Stimulated activated CD4-positive, alpha-beta T cell treated with anti-CD3 and anti-CD28 coated beads, Interleukin-4, amount 100 ng/mL, for 24 hours (primary cell): ENCODE results near the gene RASGRF1.

Experiments used
- DNase-seq: peaks from one replicate; pipeline ENCODE4 v3.0.0-alpha.2; 2020

Gene RASGRF1

GRCh38 chr15:78982736-78983135, 107.8 kb downstream of the RASGRF1 start:
- no peak for DNase-seq

- DNase-seq, result no peak
These were observed 108.9 kb downstream of the RASGRF1 start for GRCh38 chr15:78981532-78982313.

DNA sequence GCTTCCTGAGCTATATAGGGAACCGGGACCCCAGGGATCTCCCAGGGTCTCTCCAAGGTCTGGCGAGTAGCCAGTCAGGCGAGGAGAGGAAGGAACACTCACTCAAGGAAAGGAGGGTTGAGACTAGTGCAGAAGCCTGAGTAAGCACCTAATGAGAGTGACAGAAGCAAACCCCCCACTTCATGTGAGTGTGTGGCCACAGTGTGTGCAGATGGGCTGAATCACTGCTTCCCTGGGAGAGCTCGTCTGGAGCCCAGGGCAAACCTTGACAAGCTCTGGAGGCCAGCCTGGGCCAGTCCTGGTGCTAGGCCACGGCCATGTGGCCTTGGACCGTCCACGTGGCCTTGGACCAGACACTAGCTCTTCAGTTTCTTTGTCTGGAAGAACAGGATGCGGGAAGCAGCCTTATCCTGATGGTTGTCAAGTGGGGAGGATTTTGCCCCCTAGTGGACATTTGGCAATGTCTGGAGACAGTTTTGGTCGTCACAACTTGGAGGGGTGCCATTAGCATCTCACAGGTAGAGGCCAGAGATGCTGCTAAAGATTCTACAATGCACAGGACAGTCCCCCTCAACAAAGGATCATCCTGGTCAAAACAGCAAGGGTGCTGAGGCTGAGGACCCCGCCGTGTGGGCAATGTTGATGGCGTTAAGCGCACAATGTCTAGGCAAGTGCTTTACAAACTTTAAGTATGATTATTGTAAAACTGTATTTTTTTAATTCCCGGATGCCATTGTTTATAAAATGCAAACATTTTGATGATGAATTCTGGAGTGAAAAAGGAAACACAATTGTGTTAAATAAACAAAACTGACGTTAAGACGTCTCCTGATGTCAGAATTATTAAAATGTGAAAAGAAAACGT, 110.9 kb downstream of the RASGRF1 start:
- DNase-seq, result peak; percentile 37

DNA sequence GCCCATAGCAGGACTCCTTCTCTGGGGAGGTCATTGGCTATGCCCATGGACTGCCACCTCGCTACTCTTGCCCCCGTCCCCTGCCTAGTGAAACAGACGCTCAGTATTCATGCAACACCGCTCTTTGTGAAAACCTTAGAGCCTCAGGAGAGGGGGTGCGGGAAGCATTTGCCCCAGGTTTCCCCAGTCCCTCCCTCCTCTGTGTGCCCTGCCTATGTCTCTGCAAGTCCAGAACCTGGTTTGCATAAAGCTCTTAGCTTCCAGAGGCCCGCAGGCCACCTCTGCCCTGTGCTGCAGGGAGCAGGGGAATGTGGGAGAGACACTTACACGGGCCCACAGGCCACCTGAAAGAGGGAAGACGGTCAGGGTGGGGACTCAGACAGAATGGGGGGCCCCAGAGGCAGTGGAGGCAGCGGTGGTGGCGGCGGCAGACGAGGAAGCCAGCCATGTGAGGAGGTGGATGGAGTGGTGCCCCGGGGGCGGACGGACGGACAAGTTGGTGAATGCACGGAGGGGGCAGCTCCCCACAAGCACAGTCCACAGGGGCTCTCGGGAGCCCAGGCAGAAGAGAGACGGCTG, 111.9 kb downstream of the RASGRF1 start:
- no peak for DNase-seq

DNA sequence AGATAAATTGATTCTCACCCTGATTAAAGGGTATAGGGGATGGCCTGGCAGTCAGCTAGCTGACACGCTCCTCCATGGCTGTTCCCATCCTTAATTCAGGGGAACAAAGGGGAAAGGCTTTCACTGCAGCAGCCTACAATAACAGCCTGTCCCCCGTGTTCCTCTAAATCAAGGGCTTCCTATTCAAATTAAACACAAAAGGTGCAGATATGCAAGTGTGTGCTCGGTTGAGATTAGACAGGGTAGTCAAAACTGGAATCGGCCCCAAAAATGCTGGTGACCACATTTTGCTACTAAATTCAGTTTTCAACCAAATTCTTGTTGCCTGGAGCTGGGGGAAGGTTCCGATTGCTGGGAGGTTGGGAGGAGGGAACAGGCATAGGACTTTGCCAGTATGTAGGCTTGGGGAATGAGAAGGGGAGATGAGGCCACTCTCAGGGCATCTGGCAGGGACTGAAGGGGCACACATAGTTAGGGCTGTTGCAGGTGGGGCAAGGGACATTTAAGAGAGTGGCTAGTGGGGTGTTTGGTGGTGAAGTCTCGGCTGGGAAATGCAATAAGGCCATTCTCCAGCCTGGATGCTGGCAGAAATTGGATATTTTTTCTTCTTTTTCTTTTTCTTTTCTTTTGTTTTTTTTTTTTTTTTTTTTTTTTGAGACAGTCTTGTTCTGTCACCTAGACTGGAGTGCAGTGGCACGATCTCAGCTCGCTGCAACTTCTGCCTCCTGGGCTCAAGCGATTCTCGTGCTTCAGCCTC, 112.8 kb downstream of the RASGRF1 start:
- DNase-seq, result no peak

DNA sequence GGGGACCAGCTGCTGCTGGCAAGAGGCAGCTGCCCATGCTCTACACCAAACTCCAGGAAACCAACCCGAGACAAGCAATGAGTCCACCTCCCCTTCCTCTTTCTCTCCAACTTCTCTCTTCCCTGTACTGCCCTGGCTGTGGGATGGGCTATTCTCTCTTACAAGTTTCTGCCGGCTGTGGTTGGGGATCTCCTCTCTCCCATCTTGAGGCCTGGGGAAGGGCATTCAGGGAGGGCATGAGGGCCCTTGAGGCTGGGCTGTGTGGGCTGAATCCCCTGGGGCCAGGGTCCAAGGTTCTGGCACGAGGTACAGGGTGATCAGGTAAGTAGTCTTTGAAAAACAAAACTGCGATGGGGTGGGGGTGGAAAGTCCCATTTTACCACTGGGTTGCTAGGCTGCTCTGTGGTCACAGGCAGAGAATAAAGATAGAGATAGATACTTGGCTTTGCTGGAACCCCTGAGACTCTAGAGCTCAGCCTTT, 113.4 kb downstream of the RASGRF1 start:
- DNase-seq, result no peak

DNA sequence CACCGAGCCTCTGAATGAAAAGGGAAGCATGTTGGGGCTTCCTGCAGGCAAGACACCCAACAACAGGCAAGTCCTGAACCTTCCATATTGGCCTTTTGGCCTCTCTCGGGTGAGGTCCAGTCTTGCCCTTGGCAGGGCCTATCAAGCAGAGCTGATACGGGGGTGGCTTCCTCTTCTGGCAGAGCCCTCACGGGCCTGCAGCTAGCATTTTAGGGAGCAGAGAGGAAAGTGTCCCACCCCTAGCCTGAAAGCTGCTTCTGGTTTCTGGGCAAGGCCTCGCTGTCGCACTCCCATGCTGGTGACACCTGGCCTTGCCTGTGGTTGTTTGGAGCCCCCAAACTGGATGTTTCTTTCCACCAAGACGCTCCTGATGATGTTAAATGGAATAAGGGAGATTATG, 113.9 kb downstream of the RASGRF1 start:
- no peak for DNase-seq

GRCh38 chr15:78974272-78974918, 116.2 kb downstream of the RASGRF1 start:
- DNase-seq, result no peak

DNA sequence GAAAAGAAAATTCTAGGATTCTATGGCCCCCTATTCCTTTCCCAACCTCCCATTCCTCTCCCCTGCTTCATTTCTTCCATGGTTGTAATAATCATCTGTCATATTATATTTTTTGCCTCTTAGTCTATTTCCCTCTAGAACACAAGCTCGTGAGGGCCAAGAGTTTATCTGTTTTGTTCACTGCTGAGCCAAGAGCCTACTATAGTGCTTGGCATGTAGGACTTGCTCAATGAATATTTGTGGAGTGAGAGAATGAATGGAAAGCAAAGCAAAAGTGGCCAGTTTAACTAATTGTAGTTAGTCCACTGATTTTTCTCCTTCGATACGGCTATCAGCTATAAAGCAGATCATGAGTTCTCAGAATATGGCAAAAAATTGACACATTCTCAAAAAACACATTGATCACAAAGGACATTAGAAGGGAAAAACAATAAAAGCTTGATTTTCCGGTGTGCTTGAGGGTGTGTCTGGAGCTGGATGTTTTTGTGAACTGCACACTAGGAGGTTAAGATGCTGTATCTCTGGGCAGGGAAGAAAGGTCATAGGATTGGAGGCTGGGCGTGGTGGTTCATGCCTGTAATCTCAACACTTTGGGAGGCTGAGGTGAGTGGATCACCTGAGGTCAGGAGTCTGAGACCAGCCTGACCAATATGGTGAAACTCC, 120.8 kb downstream of the RASGRF1 start:
- no peak for DNase-seq

- no peak for DNase-seq
These were observed 121.9 kb downstream of the RASGRF1 start for GRCh38 chr15:78968539-78969271.

GRCh38 chr15:78968114-78968513, 122.5 kb downstream of the RASGRF1 start:
- no peak for DNase-seq

- DNase-seq, result no peak
These were observed 130.3 kb downstream of the RASGRF1 start for GRCh38 chr15:78960308-78960707.

- no peak for DNase-seq
These were observed 131.2 kb downstream of the RASGRF1 start for GRCh38 chr15:78959360-78959759.

- no peak for DNase-seq
These were observed 133.0 kb downstream of the RASGRF1 start for GRCh38 chr15:78957416-78958093.

GRCh38 chr15:78956937-78957336, 133.6 kb downstream of the RASGRF1 start:
- DNase-seq, result no peak

DNA sequence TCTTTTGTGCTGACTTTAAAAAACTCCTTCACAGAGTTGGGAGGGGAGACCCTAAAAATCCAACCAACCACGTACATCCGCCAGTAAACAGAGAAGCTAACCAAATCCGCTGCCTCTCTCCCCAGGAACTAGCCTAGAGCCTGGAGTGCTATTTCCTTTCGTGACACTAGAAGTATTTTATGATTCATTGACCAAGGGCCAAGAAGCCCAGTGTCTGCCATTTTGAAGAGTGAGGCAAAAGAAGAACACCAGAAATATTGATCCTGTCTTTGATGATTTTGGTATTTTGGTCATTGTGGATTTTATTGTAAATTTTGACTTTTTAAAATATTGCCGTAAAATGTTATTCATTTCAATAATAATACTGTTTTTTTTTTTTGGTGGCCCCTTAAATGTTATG, 135.2 kb downstream of the RASGRF1 start:
- no peak for DNase-seq

DNA sequence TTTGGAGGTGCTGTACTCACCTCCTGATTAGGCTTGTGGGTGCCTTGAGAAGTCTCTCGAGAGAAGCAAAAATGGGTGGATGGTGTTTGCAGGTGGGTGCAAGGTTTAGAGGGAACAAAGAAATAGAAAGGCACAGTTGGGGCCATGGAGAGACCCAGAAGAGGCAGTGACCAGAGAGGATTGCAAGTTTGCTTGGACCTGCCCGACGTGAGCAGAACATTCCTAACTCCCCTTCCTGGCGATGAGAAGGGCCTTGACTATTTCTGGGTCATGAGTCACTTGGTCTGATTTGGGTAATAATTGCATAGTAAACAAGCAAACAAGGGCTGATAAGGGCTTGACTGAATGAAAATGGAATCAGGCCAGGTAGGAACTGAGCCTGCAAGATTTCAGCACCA, 138.7 kb downstream of the RASGRF1 start:
- DNase-seq, result no peak

DNA sequence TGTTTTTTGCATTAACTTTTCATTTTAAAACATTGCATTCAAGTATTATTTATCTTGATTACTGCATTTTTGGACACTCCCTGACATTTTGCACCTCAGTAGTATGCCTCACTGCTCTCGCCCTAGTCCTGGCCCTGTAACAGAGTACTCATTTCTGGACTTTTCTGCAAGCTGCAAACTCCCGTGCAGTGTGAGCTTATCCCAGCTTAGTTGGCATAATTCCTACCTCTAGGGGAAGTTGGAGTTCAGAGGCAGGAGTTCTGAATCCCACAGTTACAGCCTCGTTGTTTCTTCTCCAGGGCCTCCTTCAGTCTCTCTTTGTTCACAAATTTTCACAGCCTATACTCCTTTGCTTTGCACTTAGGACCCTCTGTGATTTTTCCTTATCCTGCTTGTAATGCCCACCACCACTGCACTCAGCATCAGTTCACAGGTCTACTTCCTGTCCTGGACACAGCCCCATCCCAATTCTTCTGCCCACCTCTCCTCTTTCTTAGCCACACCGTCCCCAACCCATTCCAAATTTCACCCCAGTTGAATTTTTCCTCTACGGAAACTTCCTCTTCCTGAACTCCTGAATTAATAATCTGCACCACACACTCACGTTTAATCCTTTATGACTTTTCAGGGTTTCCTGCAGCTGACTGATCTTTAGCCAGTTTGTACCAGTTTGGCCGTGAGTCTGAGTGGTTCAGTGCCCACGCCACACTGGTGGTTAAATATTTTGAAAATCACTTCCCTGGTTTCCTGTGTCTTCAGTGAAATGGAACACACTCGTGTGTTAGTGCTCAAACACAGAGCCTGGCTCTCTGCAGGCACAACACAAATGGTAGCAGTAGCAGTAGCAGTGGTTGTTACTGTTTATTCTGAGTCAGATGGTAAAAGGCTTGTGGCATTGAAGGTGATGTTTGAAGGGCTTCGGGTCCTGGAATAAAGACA, 139.4 kb downstream of the RASGRF1 start:
- no peak for DNase-seq

- no peak for DNase-seq
These were observed 140.2 kb downstream of the RASGRF1 start for GRCh38 chr15:78950343-78950742.
